Sigmoid colon (tissue), 4 donors: ENCODE data around the gene ZBTB7A.
A peak's percentile ranks its signal among the peaks of the same experiment; 100 is the strongest.

Experiments
- CTCF ChIP-seq, 4 experiments: fragments of 450-650 bp in 3 of 4; fragments of 200-600 bp in 1 of 4; IDR thresholded peaks; one replicate each; pipeline ENCODE4 v1.5.1; 2016 to 2019; ENCODE audit warnings: antibody characterized with exemption in 4 of 4, mild to moderate bottlenecking in 3 of 4, moderate library complexity in 2 of 4
- EP300 ChIP-seq, 4 donors: sonication (generic); formaldehyde crosslinking; IDR thresholded peaks; one replicate each; pipeline ENCODE4 v1.6.1; 2017; ENCODE audit warnings: antibody characterized with exemption in 4 of 4
- POLR2A ChIP-seq, 2 donors: fragments of 450-650 bp; IDR thresholded peaks; one replicate each; pipeline ENCODE4 v1.6.1; 2016; ENCODE audit warnings: antibody characterized with exemption in 2 of 2, mild to moderate bottlenecking in 2 of 2, moderate library complexity in 2 of 2
- POLR2AphosphoS5 ChIP-seq, 4 donors: sonication (generic); formaldehyde crosslinking; IDR thresholded peaks; one replicate each; pipeline ENCODE4 v1.6.1; 2017; ENCODE audit warnings: antibody characterized with exemption in 4 of 4

- TF ChIP-seq CTCF (IDR thresholded peaks at IDR 0.05) (no peak), POLR2A (IDR thresholded peaks at IDR 0.05) (no peak), EP300 (IDR thresholded peaks at IDR 0.05) (no peak), POLR2AphosphoS5 (IDR thresholded peaks at IDR 0.05) (peak in 1 of 4 donors; percentile 24)
These were observed 55.9 kb downstream of the ZBTB7A start for GRCh38 chr19:4010808-4011110.
